ENCODE results near the gene KIF2C.
"Not testable (repeated sequence)": the region's sequence is repeated elsewhere in the genome, so short reads cannot be mapped to it uniquely, and the experiment has no call there.

The KIF2C gene

DNA sequence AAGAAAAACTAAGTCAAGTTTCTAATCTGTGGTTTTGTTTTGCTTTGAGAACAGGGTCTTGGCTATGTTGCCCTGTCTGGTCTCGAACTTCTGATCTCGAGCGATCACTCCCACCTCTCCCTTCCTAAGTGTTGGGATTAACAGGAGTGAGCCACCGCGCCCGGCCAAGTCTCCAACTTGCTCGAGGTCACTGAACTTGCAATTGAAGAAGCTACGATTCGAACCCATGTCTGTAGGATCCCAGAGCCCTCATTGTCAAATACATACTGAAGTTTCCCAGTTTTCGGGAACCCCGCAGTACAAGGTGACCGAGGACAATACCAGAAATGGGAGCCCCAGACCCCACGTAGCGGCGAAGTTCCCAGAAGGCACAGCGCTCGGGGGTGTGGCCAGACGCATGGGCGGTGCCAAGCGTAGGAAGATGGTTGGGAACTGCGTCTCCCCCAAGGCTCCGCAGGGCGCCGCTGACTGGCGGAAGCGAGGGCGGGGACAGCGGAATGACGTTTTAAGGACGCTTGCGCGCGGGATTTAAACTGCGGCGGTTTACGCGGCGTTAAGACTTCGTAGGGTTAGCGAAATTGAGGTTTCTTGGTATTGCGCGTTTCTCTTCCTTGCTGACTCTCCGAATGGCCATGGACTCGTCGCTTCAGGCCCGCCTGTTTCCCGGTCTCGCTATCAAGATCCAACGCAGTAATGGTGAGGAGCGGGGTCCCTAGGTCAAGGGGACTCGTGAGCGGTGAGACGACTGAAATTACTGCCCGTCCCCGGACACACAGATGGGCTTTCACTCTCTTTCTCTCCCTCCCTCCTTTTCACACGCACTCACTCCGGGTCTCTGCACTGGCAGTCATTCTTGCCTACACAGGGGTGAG, at the start of gene KIF2C:
Gene KIF2C, plus strand, starts transcription at position 531 of the 872 bp plus-strand sequence. Its CDS starts 96 bp downstream, at position 627.
- DNase-seq (ENCODE audit: low read depth): peak; percentile 89

DNA sequence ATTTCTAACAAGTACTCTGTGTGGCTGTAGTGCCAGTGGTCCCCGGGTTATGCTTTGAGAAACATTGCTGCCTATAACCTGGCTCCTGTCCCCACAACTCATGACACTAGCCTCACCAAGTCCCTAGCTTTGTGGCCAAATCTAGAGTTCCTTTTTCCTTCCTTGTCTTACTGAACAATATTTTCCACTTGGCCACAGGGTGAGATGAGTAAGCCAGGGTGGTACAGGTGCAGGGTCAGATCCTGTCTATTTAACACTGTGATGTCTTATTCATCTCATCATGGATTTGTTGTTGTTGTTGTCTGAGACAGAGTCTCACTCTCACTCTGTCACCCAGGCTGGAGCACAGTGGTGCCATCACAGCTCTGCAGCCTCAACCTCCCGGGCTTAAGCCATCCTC, 46.5 kb upstream of the KIF2C start:
- DNase-seq (ENCODE audit: low read depth): no peak

DNA sequence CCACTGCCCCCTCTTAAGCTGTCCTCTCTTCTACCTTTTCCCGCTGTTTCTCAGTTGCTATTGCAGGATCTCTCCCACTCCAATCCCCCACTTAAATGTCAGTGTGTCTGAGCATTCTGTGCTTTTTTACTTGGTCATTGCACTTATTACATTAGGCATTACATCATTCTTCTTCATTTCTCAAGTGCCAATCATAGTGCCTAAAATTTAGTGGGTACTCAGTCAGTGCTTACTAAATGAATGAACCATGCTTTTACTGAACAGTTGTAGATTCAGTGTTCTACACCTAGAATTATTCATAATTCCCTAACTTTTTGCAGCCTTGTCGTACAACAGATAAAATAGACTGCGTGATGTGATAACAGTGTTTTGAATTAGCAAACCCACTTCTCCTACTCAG, 45.7 kb upstream of the KIF2C start:
- DNase-seq (ENCODE audit: low read depth): no peak

DNA sequence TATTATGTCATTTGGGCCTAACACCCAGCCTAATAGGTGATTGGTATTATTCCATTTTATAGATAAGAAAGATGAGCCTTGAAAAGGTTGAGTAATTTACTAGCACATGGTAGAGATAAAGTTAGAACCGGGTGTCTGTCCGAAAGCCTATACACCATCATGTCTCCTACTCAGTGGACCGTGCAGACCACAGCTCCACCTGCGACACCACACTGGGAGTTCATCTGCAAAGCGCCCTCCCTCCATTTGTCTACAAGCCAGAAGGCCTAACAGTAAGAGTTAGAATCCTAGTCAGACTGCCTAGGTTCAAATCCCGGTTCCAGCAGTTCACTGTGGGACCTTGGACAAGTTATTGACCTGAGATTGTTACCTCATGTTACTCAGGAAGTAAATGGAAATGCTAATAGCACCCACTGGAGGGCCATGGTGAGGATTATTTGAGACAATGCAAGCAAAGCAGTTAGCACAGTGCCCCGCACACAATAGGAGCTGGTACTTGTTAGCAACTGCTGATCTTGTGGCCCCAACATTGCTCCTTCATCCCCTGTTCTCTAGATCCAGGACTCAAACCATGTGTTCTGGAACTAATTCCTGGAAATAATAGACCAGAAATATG, 44.7 kb upstream of the KIF2C start:
- DNase-seq (ENCODE audit: low read depth): no peak

DNA sequence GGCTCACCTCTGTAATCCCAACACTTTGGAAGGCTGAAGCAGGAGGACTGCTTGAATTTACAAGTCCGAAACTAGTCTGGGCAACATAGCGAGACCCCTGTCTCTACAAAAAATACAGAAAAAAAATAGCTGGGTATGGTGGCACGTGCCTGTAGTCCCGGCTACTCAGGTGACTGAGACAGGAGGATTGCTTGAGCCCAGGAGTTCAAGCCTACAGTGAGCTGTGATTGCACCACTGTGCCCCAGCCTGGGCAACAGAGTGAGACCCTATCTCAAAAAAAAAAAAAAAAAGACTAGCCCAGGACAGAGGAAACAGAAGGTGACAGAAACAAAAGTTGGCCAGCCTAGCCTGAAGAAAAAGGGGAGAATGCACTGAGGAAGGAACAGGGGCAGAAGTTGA, 44.0 kb upstream of the KIF2C start:
- no peak for DNase-seq (ENCODE audit: low read depth)

DNA sequence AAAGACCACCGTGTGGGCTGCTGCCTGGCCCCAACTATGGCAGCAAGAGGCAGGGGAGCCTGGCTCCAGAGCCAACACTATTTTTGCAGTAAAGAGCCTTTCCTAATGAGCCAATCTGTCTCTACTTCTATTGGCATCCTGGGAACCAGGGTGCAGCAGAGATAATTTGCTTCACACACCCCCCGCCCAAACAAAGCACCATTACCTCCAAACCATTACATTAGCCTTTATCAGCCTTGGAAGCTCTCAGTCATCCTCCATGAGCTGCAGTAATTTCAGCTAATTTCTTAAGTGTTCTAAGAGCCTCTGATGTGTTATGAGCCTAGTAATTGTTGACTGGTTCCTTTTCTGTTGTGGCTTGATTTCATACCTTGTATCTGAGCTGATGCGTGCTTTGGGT, 43.5 kb upstream of the KIF2C start:
- DNase-seq (ENCODE audit: low read depth): no peak

DNA sequence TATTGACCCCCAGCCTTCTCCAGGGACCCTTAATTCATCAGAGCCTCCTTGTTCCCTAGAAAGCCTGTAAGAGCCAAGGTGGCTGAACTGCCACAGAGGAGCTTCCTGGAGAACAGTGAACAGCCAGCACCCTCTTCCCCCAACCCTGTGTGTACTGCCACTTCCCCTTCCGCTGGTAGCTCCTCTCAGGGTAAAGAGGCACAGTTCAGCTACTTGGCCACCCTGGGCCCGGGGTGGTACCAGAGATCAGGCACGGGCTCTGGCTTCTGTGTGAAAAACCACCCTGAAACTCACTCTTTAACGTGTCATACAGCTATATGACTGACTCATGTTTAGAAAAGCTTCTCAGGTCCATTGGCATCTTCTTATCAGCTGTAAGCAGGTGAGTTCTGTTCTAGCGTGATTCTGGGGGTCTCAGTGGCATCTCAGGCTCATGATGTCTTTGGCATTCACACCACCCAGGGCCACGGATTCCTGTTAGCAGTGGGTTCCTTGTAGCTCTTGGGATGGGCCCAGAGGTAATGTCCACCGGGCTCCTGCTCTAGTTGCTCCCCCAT, 42.8 kb upstream of the KIF2C start:
- DNase-seq (ENCODE audit: low read depth): no peak

DNA sequence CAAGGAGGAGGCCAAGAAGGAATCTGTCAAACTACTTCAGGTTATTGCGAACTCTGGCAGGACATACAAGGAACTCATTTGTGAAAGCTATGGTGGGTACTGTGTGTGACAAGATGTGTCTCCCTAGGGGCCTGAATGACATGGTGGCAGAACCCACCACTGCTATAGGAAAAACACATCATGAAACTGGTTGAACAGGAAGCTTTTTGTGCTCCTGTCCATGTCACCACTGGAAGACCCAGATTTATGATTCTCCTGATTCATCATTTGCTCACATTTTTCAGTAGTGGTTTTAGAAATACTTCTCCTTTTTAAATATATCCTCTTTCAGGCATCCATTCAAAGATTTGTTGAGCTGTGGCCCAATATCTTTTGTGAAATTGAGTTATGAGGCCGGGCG, 41.5 kb upstream of the KIF2C start:
- no peak for DNase-seq (ENCODE audit: low read depth)

DNA sequence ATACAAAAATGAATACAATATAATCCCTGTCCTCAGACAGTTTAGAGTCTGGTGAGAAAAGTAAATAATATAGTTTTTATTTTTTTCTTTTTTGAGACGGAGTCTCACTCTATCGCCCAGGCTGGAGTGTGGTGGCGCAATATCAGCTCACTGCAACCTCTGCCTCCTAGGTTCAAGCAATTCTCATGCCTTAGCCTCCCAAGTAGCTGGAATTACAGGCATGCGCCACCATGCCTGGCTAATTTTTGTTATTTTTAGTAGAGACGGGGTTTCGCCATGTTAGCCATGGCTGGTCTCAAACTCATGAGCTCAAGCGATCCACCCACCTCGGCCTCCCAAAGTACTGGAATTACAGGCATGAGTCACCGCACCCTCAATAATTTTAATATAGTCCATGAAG, 40.3 kb upstream of the KIF2C start:
- DNase-seq (ENCODE audit: low read depth): not testable (repeated sequence)

DNA sequence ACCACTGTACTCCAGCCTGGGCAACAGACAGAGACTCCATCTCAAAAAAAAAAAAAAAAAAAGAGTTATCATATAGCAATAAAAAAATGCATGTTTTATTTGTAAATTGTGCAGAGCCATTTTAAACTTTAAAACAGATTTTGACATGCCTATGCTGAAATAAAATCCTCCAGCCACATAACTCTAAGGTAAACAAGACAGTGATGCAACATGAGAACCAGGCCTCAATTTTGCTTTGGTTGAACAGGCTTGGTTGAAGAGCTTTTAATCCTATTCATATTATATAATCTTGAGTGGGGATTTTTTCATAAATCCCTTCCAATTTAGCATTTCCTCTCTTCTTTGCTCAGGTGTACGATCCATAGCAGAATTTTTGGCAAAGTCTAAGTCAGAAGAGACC, 39.1 kb upstream of the KIF2C start:
- no peak for DNase-seq (ENCODE audit: low read depth)

DNA sequence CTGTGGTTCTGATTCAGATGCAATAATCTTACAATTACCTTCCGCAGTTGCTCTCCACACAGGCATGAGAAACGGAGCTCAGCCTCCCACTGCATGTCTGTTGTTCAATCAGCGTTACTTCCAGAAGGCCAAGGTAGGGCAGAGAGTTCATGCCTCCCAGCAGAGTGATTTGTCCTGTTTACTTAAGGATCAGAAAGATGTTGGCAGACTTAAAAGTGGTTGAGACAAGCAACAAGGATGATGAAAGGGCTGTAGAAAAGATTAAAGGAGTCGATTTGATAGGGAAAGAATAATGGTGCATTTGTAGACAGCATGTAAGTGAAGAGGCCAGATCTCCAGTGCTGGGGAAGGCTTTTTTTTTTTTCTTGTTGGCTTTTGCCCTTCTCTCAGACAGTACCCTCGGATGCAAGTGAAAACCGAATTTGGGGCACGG, 38.5 kb upstream of the KIF2C start:
- DNase-seq (ENCODE audit: low read depth): no peak

DNA sequence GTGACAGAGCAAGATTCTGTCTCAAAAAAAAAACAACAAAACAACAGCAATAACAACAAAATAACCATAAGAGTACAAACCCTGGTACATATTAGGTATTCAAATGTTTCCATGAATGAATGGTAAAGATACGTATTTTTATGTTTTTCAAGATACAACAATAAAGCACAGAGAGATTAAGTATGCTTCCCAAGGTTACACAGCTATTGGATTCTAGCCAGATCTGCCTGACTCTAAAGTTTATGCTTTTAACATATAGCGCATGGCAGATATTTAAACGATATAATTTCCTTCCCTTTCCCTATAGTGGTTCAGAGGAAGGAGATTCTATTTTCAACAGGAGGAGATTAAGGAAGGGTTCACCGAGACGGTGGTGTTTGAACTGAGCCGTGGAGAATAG, 34.2 kb upstream of the KIF2C start:
- no peak for DNase-seq (ENCODE audit: low read depth)

DNA sequence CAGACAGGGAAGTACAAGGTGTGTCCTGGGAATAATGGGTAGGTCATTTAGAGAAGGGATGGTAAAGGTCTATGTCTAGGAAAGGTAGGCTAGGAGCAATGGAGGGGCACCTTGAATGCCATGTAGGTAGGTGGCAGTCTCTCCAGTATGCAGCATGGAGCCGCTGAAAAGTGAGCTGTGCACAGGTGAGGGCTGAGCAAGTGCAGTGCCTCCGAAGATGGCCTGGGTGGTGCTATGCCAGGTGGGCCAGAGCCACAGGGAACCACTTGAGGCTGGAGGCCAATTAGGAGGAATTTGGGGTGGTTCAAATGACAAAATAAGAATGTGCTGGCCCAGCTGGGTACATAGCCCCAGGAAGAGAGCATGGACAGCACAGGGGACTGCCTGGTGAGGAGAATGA, 33.7 kb upstream of the KIF2C start:
- DNase-seq (ENCODE audit: low read depth): no peak

DNA sequence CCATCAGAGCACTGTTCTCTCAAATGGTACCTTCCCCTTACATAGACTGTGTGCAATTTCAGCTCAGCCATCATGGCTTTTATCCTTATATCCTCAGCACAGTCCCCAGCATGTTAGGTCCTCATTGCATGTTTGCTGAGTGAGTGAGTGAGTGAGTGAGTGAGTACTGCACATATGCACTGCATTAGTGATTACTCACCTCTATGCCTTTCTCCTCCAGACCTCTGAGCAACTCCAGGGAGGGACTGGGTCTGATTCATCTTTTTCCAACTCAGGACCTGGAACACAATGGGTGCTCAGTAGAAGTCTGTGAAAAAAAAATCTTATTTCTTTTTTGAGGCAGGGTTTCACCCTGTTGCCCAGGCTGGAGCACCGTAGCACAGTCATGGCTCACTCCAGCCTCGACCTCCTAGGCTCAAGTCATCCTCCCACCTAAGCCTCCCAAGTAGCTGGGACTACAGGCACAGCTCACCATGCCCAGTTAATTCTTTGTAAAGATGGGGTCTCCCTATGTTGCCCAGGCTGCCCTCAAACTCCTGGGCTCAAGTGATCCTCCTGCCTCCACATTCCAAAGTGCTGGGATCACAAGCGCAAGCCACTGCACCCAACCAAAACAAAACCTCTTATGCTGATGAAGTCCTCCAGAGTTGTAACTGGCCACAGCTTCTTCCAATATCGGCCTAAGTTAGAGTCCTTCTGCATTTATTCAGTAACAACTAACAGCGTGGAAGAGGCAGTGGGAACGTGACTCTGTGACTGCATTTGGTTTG, 32.3 kb upstream of the KIF2C start:
- no peak for DNase-seq (ENCODE audit: low read depth)

DNA sequence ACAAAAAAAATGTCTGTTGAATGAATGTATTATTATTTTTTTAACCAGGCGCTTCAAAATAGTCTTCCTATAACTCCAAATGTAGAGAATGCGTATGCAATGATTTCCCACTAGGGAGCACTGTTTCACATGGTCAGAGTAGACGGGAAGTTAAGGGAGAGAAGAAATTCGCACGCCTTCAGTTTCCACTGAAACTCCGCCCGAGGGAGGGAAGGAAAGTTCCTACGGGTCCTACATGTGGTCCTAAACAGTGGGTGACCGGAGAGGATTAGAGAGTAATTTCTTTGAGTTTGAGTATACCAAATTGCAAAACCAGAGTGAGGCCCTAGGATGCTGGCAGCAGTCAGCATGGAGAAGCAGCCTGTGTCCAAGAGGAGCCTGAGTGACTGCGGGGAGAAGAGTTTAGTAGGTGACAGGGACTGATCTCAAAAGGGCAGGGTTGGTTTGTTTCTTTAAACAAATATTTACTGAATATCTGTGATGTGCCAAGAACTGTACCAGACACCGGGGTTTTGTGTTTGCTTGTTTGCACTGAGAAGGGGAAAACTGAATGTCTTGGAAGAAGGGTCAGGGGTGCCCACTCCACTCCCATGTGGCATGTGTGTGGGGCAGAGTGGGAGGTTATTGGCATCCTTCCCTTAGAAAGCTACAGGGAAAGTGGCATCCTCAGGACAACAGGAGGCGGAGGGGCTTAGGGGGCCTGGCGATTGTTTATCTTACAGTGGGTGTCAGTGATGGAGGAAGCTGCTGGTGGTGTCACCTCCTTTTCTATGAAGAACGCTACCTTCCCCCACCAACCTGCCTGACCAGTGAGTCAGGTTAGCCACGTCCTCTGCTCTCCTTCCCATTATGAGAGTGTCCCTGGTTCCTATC, 31.4 kb upstream of the KIF2C start:
- no peak for DNase-seq (ENCODE audit: low read depth)

DNA sequence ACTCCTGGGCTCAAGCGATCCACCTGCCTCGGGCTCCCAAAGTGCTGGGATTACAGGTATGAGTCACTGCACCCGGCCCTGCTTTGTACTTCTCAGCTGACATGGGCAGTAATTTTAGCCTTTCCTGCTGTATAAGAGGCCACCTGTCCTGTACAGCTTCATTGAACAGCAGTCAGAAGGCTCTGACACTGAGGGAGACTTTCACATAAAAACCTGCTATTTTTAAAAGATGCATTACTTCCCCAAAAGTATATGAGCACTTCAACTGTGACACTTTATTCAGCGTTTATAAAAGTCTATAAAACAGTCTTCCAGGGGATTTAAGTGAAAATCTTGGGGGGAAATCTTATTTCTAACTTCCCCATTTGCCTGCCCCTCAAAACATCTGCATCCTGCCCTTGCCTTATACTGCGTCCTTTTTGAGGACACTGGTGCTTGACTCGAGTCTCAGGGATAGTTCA, 26.3 kb upstream of the KIF2C start:
- DNase-seq (ENCODE audit: low read depth): no peak

DNA sequence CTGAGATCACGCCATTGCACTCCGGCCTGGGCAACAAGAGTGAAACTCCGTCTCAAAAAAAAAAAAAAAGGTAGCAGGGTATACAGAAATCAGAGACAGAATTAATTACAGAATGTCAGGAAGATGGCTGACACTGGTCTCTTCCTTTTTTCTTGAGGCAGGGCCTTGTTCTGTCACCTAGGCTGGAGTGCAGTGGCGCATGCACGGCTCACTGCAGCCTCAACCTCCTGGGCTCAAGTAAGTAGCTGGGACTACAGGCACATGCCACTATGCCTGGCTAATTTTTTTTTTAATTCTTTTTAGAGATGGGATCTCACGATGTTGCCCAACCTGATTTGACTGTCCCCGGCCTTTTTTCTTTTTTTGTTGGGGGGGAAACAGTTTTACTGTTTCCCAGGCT, 25.1 kb upstream of the KIF2C start:
- no peak for DNase-seq (ENCODE audit: low read depth)

DNA sequence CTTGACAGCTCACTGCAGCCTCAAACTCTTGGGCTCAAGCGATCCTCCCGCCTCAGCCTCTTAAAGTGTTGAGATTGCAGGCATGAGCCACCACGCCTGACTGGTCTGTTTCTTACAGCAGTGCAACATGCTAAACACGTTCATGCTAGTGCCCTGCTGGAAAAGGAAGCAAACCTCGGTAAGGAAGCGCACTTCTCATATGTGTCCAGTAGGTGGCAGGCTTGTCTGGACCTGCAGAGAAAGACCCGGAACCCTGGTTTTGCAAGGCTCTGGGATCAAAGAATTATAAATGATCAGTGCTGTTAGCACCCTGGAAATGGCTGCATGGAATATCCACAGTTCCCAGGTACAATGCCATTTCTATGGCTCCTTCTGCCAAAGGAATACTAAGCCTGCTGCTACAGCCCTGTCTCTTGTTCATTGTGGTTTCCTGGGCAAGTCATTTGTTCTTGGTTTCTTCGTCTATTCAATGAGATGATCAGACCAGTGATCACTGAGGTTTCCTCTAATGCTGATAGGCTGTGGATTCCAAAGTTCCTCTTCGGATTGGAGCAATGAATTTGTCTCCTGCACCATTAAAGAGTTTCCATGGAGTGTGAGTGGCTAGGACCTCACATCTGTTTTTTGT, 24.6 kb upstream of the KIF2C start:
- peak; percentile 38 for DNase-seq (ENCODE audit: low read depth)

DNA sequence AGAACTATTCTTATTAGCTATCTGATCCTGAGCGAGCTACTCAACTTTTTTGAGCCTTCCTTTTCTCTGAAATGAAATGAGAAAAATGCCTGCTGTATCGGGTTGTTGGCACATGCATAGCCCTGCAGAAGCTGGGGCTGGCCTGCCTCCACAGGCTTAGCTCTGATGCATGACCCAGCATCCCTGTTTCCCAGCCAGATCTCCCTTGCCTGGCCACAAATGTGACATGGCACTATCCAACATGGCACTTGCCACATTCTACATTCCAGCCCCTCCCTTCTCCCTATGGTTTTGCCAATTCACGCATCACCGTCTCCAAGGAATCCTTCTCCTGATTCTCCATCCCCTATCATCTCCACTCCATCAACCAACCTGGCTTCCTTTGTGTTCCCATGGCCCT, 22.5 kb upstream of the KIF2C start:
- DNase-seq (ENCODE audit: low read depth): no peak

DNA sequence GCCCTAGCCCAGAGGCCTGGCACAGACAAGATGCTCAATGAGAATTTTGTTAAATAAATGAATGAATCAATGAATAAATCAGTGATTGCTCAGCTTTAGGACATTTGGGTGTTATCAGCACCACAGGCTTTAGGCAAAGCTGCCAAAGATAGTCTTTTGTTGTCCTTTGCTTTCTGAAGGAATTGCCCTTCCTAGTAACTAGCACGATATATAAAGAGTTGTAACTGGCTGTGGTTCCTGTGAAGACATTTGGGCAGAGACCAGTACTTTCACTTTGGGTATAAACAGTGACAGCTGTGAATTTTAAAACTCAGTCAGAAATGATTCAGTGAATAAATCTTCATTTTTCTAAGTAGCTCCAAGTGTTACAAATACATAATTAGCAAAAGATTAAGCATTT, 22.0 kb upstream of the KIF2C start:
- DNase-seq (ENCODE audit: low read depth): no peak

DNA sequence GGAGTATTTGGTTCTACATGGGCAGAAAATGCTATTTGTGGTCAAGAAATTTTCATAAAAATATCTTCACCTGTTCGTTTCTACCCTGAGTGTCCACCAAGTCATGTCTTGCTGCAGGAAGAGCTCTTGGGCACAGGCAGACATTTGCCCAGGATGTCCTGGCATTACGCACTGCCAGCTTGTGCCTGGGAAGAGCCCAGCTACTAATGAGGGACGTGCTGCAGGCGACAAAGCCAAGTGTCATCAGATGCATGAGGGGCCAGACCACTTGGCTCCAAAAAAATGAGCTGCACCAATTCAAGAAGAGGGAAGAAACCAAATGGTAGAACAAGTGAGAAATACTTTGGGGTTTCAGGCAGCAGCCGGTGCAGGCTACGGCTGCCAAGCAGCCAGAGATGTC, 21.5 kb upstream of the KIF2C start:
- no peak for DNase-seq (ENCODE audit: low read depth)
